Keratinocyte (primary cell): ENCODE measurements around the gene ST3GAL6. TPM values are rescaled to one million over a fixed set of nuclear protein-coding genes. Genes with fewer than 3 reads are reported as not detected.

ENCODE experiments used
- DNase-seq: peaks from one replicate; pipeline ENCODE4 v3.0.0-alpha.2; 2011; ENCODE audit warnings: low read depth, missing footprints, low spot score
- FAIRE-seq: peaks from 2 replicates; lab custom pipeline; 2011; peaks lifted over from hg19 to GRCh38; lab: Jason Lieb, UNC
- H2AFZ ChIP-seq: 2 replicates; pipeline ENCODE4 v1.6.0; 2012; ENCODE audit warnings: low read length, control low read depth, inconsistent platforms; ENCODE audit not compliant: control insufficient read depth
- H3K27ac ChIP-seq: 2 replicates; pipeline ENCODE4 v1.5.1; 2011; ENCODE audit warnings: low read length; ENCODE audit not compliant: control insufficient read depth, insufficient read depth
- H3K27me3 ChIP-seq: 3 replicates; pipeline ENCODE4 v1.6.0; 2011; ENCODE audit warnings: low read length; ENCODE audit not compliant: control insufficient read depth, insufficient read depth; ENCODE audit errors: extremely low read depth
- H3K36me3 ChIP-seq, 2 experiments: 2 replicates in 1 of 2; 3 replicates in 1 of 2; pipeline ENCODE4 v1.5.1; 2011; ENCODE audit warnings: low read length in 2 of 2, mild to moderate bottlenecking in 1 of 2; ENCODE audit not compliant: control insufficient read depth in 2 of 2, insufficient read depth in 2 of 2; ENCODE audit errors: extremely low read depth in 1 of 2
- H3K4me1 ChIP-seq: 3 replicates; pipeline ENCODE4 v1.5.1; 2011; ENCODE audit warnings: low read length; ENCODE audit not compliant: control insufficient read depth, insufficient read depth; ENCODE audit errors: extremely low read depth
- H3K4me2 ChIP-seq: 3 replicates; pipeline ENCODE4 v1.6.0; 2011; ENCODE audit warnings: low read depth, low read length; ENCODE audit not compliant: control insufficient read depth, insufficient read depth; ENCODE audit errors: extremely low read depth
- H3K4me3 ChIP-seq, 3 experiments: fragments of 200-600 bp in 1 of 3; sonication (generic) in 1 of 3; 2 replicates in 2 of 3; 3 replicates in 1 of 3; pipeline ENCODE4 v1.5.1; 2011 to 2016; ENCODE audit warnings: low read length in 3 of 3, mild to moderate bottlenecking in 3 of 3, control low read depth in 2 of 3, inconsistent platforms in 1 of 3, low read depth in 1 of 3, mixed read lengths in 1 of 3, mixed run types in 1 of 3, moderate library complexity in 1 of 3; ENCODE audit not compliant: control insufficient read depth in 2 of 3, insufficient read depth in 2 of 3; ENCODE audit errors: extremely low read depth in 1 of 3
- H3K79me2 ChIP-seq: 2 replicates; pipeline ENCODE4 v1.6.0; 2012; ENCODE audit warnings: low read length; ENCODE audit not compliant: control insufficient read depth, insufficient read depth
- H3K9ac ChIP-seq: 3 replicates; pipeline ENCODE4 v1.6.0; 2011; ENCODE audit warnings: low read length; ENCODE audit not compliant: control insufficient read depth, insufficient read depth; ENCODE audit errors: extremely low read depth
- H3K9me1 ChIP-seq: 3 replicates; pipeline ENCODE4 v1.6.0; 2011; ENCODE audit warnings: low read length; ENCODE audit not compliant: control insufficient read depth, insufficient read depth; ENCODE audit errors: extremely low read depth
- H3K9me3 ChIP-seq: 2 replicates; pipeline ENCODE4 v1.5.1; 2012; ENCODE audit warnings: low read depth, low read length; ENCODE audit not compliant: control insufficient read depth
- H4K20me1 ChIP-seq: 3 replicates; pipeline ENCODE4 v1.6.0; 2011; ENCODE audit warnings: low read length; ENCODE audit not compliant: control insufficient read depth, insufficient read depth; ENCODE audit errors: extremely low read depth
- CTCF ChIP-seq, 3 experiments: IDR thresholded peaks in 1 of 3; conservative IDR thresholded peaks in 1 of 3; optimal IDR thresholded peaks in 1 of 3; 2 replicates in 2 of 3; 3 replicates in 1 of 3; pipeline versions ENCODE3 to v1.5.1; 2011; ENCODE audit warnings: low read length in 3 of 3, mild to moderate bottlenecking in 3 of 3, moderate library complexity in 2 of 3, control low read depth in 1 of 3, inconsistent platforms in 1 of 3; ENCODE audit not compliant: insufficient read depth in 2 of 3; ENCODE audit errors: extremely low read depth in 1 of 3
- EZH2 ChIP-seq: IDR thresholded peaks from one replicate; pipeline ENCODE4 v1.6.1; 2012; ENCODE audit warnings: inconsistent platforms, mild to moderate bottlenecking, low read length, moderate library complexity
- dilution Hi-C: fragments of 300-500 bp; cut with MboI; formaldehyde crosslinking; loops from one replicate; pipeline ENCODE4 v1.7.0; 2020; ENCODE audit warnings: low sequenced_read_pairs; ENCODE audit not compliant: extremely low pct_ligation_motif_present
- polyA plus RNA-seq, 5 experiments: library from polyadenylated mRNA; depleted of rRNA in 3 of 5; stranded (reverse) in 3 of 5; stranded (forward) in 1 of 5; unstranded in 1 of 5; fragments of >200 nt; gene quantifications; 1 replicate in 1 of 5; 2 replicates in 3 of 5; 3 replicates in 1 of 5; pipeline versions ENCODE4 v1.2.1 to v1.2.3, GENCODE V29; 2011 to 2012; ENCODE audit warnings: missing spikeins in 2 of 5, low read depth in 1 of 5, low replicate concordance in 1 of 5

The ST3GAL6 gene
- polyA plus RNA-seq, 1 donor (not counting 4 experiments of a cell fraction or from before 2014, with no cell fraction given): 5.3 TPM

GRCh38 chr3:98807561-98807960 lies 44.4 kb downstream of the ST3GAL6 start:
- H3K9ac ChIP-seq: no peak overlapping the region
- dilution Hi-C loops: no loop called here
- no peaks in the 10 kb centered on the region for H3K27me3 ChIP-seq
- H3K79me2 ChIP-seq: peaks cover 6% of the 10 kb centered on the region
- peaks cover 2% of the 10 kb centered on the region for H4K20me1 ChIP-seq
- H3K36me3 ChIP-seq: peaks cover 24 to 59% of the 10 kb centered on the region in 2 experiments
- peaks cover 8% of the 10 kb centered on the region for H3K4me1 ChIP-seq
- FAIRE-seq (no peak), DNase-seq (no peak)
- no peak overlapping the region for H3K4me2 ChIP-seq
- H3K9me3 ChIP-seq: no peaks in the 10 kb centered on the region
- H3K9me1 ChIP-seq: no peaks in the 10 kb centered on the region
- no peak overlapping the region for H3K4me3 ChIP-seq
- no peak for TF ChIP-seq CTCF (optimal IDR thresholded peaks at IDR 0.05 in 1 of 3, IDR thresholded peaks at IDR 0.05 in 1 of 3, conservative IDR thresholded peaks at IDR 0.05 in 1 of 3; ENCODE audit: extremely low read depth in 1 of 3, insufficient read depth in 2 of 3, low read length in 3 of 3)
- no peak for TF ChIP-seq EZH2
- no peak overlapping the region for H2AFZ ChIP-seq
- H3K27ac ChIP-seq: peak overlapping the region; percentile 41

DNA sequence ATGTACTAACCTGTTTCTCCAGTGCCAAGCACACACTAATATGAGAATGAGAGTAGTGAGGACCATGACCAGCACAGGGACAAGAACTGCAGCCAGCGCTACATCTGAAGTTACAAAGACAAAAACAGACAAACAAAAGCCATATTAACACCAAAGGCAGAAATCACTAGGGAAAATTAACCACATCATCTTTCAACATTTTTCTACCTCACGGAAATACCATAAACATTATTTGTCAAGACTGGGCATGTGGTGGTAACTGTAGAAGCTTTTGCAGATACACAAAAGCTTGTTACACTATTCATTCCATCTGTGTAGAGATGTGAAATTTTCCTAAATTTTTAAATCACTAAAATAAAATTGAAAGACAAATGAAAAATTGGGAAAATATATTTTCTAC lies 44.9 kb downstream of the ST3GAL6 start:
- dilution Hi-C loops: no loop called here
- Histone ChIP-seq H3K79me2 (peaks cover 6% of the 10 kb centered on the region), H4K20me1 (peaks cover 2% of the 10 kb centered on the region), H3K27me3 (no peaks in the 10 kb centered on the region), H3K4me3 (no peak overlapping the region), H3K9ac (no peak overlapping the region), H2AFZ (no peak overlapping the region), H3K27ac (peak overlapping the region; percentile 14), H3K4me2 (no peak overlapping the region), H3K36me3 (peaks cover 24 to 59% of the 10 kb centered on the region in 2 experiments), H3K9me3 (no peaks in the 10 kb centered on the region), H3K9me1 (no peaks in the 10 kb centered on the region), H3K4me1 (peaks cover 8% of the 10 kb centered on the region)
- no peak for TF ChIP-seq EZH2
- TF ChIP-seq CTCF (optimal IDR thresholded peaks at IDR 0.05 in 1 of 3, IDR thresholded peaks at IDR 0.05 in 1 of 3, conservative IDR thresholded peaks at IDR 0.05 in 1 of 3; ENCODE audit: extremely low read depth in 1 of 3, insufficient read depth in 2 of 3, low read length in 3 of 3): no peak
- DNase-seq: no peak
- FAIRE-seq: peak; percentile 57
